Measurements from ENCODE around the gene MYLK. TPM values are rescaled to one million over a fixed set of nuclear protein-coding genes. Genes with fewer than 3 reads are reported as not detected.

The MYLK gene
- total and polyA plus RNA-seq, 2 experiments from 2014 or later = 13.1 to 27.1 TPM

GRCh38 chr3:123655400-123655799 lies 228.7 kb downstream of the MYLK start:
- DNase-seq (ENCODE audit: low spot score) = no peak
- peaks cover 23% of the 10 kb centered on the region for H3K4me1 ChIP-seq (ENCODE audit: insufficient read depth)
- H3K36me3 ChIP-seq (replicated peaks; ENCODE audit: insufficient read depth, low read depth) = no peaks in the 10 kb centered on the region
- no peak overlapping the region for H3K4me2 ChIP-seq
- H4K20me1 ChIP-seq (ENCODE audit: insufficient read depth, poor library complexity, severe bottlenecking) = no peaks in the 10 kb centered on the region
- WGBS (ENCODE audit: low lambda C conversion rate, missing lambda C conversion rate) = 97% methylated on average over 2 of the region's 2 CpGs
- no peak overlapping the region for H3K4me3 ChIP-seq
- H2AFZ ChIP-seq = no peak overlapping the region
- H3K9me2 ChIP-seq (replicated peaks; ENCODE audit: insufficient read depth) = no peaks in the 10 kb centered on the region
- TF ChIP-seq, protein P1, sequence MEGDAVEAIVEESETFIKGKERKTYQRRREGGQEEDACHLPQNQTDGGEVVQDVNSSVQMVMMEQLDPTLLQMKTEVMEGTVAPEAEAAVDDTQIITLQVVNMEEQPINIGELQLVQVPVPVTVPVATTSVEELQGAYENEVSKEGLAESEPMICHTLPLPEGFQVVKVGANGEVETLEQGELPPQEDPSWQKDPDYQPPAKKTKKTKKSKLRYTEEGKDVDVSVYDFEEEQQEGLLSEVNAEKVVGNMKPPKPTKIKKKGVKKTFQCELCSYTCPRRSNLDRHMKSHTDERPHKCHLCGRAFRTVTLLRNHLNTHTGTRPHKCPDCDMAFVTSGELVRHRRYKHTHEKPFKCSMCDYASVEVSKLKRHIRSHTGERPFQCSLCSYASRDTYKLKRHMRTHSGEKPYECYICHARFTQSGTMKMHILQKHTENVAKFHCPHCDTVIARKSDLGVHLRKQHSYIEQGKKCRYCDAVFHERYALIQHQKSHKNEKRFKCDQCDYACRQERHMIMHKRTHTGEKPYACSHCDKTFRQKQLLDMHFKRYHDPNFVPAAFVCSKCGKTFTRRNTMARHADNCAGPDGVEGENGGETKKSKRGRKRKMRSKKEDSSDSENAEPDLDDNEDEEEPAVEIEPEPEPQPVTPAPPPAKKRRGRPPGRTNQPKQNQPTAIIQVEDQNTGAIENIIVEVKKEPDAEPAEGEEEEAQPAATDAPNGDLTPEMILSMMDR (IDR thresholded peaks at IDR 0.05; ENCODE audit: poor library complexity) = no peak
- TF ChIP-seq EZH2 (IDR thresholded peaks at IDR 0.05; ENCODE audit: borderline replicate concordance) (no peak), EZH2phosphoT487 (IDR thresholded peaks at IDR 0.05; ENCODE audit: low read depth, severe bottlenecking, unreplicated experiment) (no peak)
- H3K9me3 ChIP-seq (ENCODE audit: low read depth) = no peaks in the 10 kb centered on the region
- no peak overlapping the region for H3K27ac ChIP-seq
- no peaks in the 10 kb centered on the region for H3K27me3 ChIP-seq
- no peaks in the 10 kb centered on the region for H3K79me2 ChIP-seq

- DNase-seq (ENCODE audit: low spot score) = peak; percentile 60
- H3K9me2 ChIP-seq (replicated peaks; ENCODE audit: insufficient read depth) = no peaks in the 10 kb centered on the region
- peak overlapping the region; percentile 41 for H3K27ac ChIP-seq
- H3K27me3 ChIP-seq = no peaks in the 10 kb centered on the region
- no peak for TF ChIP-seq EZH2 (IDR thresholded peaks at IDR 0.05; ENCODE audit: borderline replicate concordance)
- no peak for TF ChIP-seq EZH2phosphoT487 (IDR thresholded peaks at IDR 0.05; ENCODE audit: low read depth, severe bottlenecking, unreplicated experiment)
- WGBS (ENCODE audit: low lambda C conversion rate, missing lambda C conversion rate) = 66% methylated on average over 5 of the region's 5 CpGs
- no peak overlapping the region for H3K4me3 ChIP-seq
- peaks cover 14% of the 10 kb centered on the region for H3K4me1 ChIP-seq (ENCODE audit: insufficient read depth)
- H3K4me2 ChIP-seq = no peak overlapping the region
- no peaks in the 10 kb centered on the region for H3K36me3 ChIP-seq (replicated peaks; ENCODE audit: insufficient read depth, low read depth)
- no peaks in the 10 kb centered on the region for H3K9me3 ChIP-seq (ENCODE audit: low read depth)
- H4K20me1 ChIP-seq (ENCODE audit: insufficient read depth, poor library complexity, severe bottlenecking) = no peaks in the 10 kb centered on the region
- no peaks in the 10 kb centered on the region for H3K79me2 ChIP-seq
- no peak overlapping the region for H2AFZ ChIP-seq
Observed at GRCh38 chr3:123653221-123653682, 230.9 kb downstream of the MYLK start.

- H4K20me1 ChIP-seq (ENCODE audit: insufficient read depth, poor library complexity, severe bottlenecking) = no peaks in the 10 kb centered on the region
- H3K79me2 ChIP-seq = no peaks in the 10 kb centered on the region
- peak; percentile 89 for DNase-seq (ENCODE audit: low spot score)
- no peaks in the 10 kb centered on the region for H3K9me2 ChIP-seq (replicated peaks; ENCODE audit: insufficient read depth)
- no peaks in the 10 kb centered on the region for H3K36me3 ChIP-seq (replicated peaks; ENCODE audit: insufficient read depth, low read depth)
- H3K4me3 ChIP-seq = no peak overlapping the region
- no peak overlapping the region for H3K4me2 ChIP-seq
- no peaks in the 10 kb centered on the region for H3K9me3 ChIP-seq (ENCODE audit: low read depth)
- H3K27ac ChIP-seq = peak overlapping the region; percentile 41
- H3K27me3 ChIP-seq = no peaks in the 10 kb centered on the region
- H2AFZ ChIP-seq = no peak overlapping the region
- TF ChIP-seq EZH2phosphoT487 (IDR thresholded peaks at IDR 0.05; ENCODE audit: low read depth, severe bottlenecking, unreplicated experiment) (no peak), EZH2 (IDR thresholded peaks at IDR 0.05; ENCODE audit: borderline replicate concordance) (no peak)
- TF ChIP-seq, protein P1 (IDR thresholded peaks at IDR 0.05; ENCODE audit: poor library complexity) = peak; percentile 93
- peaks cover 9% of the 10 kb centered on the region for H3K4me1 ChIP-seq (ENCODE audit: insufficient read depth)
- 23% methylated on average over 9 of the region's 9 CpGs for WGBS (ENCODE audit: low lambda C conversion rate, missing lambda C conversion rate)
Observed at GRCh38 chr3:123652342-123652984, 231.7 kb downstream of the MYLK start.

DNA sequence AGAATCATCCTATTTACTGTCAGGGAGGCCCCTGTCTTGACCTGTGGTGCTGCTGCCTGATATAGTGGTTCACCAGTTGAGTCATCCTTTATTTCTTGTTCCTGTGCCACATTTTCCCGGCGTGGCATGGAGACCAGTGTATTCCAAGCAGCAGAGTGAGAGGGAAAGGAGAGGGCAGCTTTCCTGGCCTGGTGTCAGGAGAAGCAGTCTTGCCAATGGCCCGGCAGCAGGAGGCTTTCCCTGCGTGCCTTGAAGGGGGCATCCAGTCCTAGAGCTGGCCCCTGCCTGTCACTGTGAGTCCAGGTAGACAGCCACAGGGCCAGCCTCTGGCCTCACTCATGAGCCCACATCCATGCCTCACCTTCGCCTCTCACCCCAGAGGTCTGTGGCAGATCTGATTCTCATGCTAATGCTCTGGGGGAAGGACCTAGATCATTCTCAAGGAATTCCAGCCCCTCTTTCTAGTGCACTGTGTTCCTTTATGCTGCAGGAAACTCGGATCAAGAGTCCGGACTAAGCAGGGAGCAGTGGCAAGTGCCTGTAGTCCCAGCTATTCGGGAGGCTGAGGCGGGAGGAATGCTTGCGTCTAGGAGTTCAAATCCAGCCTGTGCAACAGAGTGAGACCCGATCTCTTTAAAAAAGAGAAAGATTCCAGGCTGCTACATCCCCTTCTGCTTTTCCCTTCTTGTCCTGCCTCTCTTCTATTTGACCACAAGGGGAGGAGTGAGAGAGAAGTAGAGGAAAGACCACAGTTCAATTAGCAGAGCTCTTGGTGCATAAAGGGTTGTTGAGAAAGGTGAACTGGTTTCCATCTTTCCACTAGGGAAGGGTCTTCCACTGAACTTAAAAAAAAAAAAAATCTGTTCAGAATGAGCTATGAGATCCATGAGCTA lies 232.4 kb downstream of the MYLK start:
- Histone ChIP-seq H3K4me2 (no peak overlapping the region), H3K4me1 (ENCODE audit: insufficient read depth) (peaks cover 9% of the 10 kb centered on the region), H2AFZ (no peak overlapping the region), H3K79me2 (no peaks in the 10 kb centered on the region), H3K9me2 (replicated peaks; ENCODE audit: insufficient read depth) (no peaks in the 10 kb centered on the region), H3K27me3 (no peaks in the 10 kb centered on the region), H3K27ac (no peak overlapping the region), H3K36me3 (replicated peaks; ENCODE audit: insufficient read depth, low read depth) (no peaks in the 10 kb centered on the region), H3K9me3 (ENCODE audit: low read depth) (no peaks in the 10 kb centered on the region), H3K4me3 (no peak overlapping the region), H4K20me1 (ENCODE audit: insufficient read depth, poor library complexity, severe bottlenecking) (no peaks in the 10 kb centered on the region)
- WGBS (ENCODE audit: low lambda C conversion rate, missing lambda C conversion rate) = 84% methylated on average over 11 of the region's 11 CpGs
- TF ChIP-seq EZH2phosphoT487 (IDR thresholded peaks at IDR 0.05; ENCODE audit: low read depth, severe bottlenecking, unreplicated experiment) (no peak), EZH2 (IDR thresholded peaks at IDR 0.05; ENCODE audit: borderline replicate concordance) (no peak)
- TF ChIP-seq, protein P1 (IDR thresholded peaks at IDR 0.05; ENCODE audit: poor library complexity) = no peak
- DNase-seq (ENCODE audit: low spot score) = no peak
